ENCODE data around the gene WDR33.

WDR33 gene

DNA sequence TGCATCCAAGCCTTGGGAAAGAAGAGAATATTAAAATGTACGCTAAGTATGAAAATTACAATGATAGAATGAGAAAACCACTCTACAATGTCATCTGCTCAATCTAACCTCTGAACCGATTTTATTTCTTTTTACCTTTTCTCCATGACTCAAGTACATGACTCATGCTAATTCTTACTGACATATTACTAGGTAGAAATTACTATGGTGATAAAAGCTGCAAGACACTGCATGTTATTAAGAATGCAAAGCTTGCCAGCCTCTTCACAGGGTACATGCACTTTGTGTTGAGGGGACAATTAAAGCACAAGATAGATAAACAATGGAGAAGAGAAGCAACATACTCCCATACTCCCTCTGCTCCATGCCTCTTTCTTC lies 89.0 kb downstream of the WDR33 start:
- Histone ChIP-seq H3K4me3 (ENCODE audit: low read length) (no peak overlapping the region), H3K27me3 (ENCODE audit: control insufficient read depth, insufficient read depth, low read length) (no peaks in the 10 kb centered on the region), H3K36me3 (ENCODE audit: control insufficient read depth, insufficient read depth, low read length) (peaks cover 5% of the 10 kb centered on the region), H3K9ac (ENCODE audit: low read length) (no peak overlapping the region), H3K4me1 (ENCODE audit: control insufficient read depth, insufficient read depth, low read length) (no peaks in the 10 kb centered on the region), H3K9me3 (ENCODE audit: control insufficient read depth, low read length) (no peaks in the 10 kb centered on the region)

DNA sequence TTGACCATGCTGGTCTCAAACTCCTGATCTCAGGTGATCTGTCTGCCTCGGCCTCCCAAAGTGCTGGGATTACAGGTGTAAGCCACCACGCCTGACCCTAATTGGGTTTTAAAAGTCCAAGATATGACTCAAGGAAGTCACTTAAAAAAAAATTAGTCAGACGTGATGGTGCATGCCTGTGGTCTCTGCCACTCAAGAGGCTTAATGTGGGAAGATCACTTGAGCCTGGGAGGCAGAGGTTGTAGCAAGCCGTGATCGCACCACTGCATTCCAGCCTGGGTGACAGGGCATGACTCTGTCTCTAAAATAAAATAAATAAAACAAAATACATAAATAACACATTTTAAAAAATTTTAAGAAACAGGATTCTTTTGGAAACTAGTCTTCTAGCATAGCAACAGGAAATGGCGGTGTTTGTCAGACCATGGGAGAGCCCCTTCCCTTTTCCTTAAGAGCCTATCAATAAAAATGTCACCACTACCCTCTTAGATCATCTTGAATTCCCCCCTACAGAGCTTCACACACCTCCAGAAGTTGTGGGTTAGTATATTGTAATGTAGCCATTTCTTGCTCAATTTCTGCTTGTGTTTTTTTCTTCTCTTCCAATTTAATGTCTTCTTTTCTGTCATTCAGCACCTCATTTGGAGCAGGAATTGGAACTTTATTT lies 89.5 kb downstream of the WDR33 start:
- peaks cover 5% of the 10 kb centered on the region for H3K36me3 ChIP-seq (ENCODE audit: control insufficient read depth, insufficient read depth, low read length)

DNA sequence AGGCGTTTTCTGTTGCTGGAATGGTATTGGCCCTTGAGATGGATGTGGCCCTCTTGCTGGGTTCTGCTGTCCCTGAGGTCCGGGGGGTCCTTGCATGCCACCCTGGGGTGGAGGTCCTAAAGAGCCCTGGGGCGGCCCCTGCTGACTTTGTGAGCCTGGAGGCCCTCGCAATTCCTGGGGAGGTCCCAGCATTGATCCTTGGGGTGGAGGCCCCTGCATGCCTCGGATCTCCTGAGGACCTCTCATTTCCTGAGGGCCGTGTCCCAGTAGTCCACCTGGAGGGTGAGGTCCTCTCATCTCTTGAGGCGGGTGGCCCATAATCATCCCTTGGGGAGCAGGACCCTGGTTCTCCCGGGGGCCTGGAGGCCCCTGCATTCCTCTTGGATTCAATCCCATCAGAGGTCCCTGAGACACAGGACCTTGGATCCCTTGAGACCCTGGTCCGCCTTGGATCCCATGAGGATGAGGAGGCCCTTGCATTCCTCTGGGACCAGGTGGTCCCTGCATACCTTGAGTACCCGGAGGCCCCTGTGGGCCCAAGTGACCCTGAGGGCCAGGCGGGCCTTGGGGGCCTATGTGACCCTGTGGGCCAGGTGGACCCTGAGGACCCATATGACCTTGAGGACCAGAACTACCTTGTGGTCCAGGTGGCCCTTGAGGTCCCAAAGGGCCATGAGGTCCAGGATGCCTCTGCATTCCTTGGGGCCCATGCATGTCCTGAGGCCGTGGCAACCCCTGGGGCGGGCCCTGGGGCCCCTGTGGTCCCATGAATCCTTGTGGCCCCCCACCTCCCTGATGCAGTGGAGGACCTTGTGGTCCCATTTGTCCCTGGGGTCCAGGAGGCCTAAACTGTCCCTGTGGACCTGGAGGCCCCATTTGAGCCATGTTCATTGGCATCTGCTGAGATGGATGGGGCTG lies 91.4 kb downstream of the WDR33 start:
- H3K4me3 ChIP-seq (ENCODE audit: low read length), result no peak overlapping the region
- no peaks in the 10 kb centered on the region for H3K27me3 ChIP-seq (ENCODE audit: control insufficient read depth, insufficient read depth, low read length)
- no peaks in the 10 kb centered on the region for H3K9me3 ChIP-seq (ENCODE audit: control insufficient read depth, low read length)
- H3K9ac ChIP-seq (ENCODE audit: low read length), result no peak overlapping the region
- H3K4me1 ChIP-seq (ENCODE audit: control insufficient read depth, insufficient read depth, low read length), result no peaks in the 10 kb centered on the region
- H3K36me3 ChIP-seq (ENCODE audit: control insufficient read depth, insufficient read depth, low read length), result peaks cover 5% of the 10 kb centered on the region

More for the DNA sequence above, 89.5 kb downstream of the WDR33 start:
- Histone ChIP-seq H3K4me1 (ENCODE audit: control insufficient read depth, insufficient read depth, low read length) (no peaks in the 10 kb centered on the region), H3K27me3 (ENCODE audit: control insufficient read depth, insufficient read depth, low read length) (no peaks in the 10 kb centered on the region), H3K4me3 (ENCODE audit: low read length) (no peak overlapping the region), H3K9me3 (ENCODE audit: control insufficient read depth, low read length) (no peaks in the 10 kb centered on the region), H3K9ac (ENCODE audit: low read length) (no peak overlapping the region)

DNA sequence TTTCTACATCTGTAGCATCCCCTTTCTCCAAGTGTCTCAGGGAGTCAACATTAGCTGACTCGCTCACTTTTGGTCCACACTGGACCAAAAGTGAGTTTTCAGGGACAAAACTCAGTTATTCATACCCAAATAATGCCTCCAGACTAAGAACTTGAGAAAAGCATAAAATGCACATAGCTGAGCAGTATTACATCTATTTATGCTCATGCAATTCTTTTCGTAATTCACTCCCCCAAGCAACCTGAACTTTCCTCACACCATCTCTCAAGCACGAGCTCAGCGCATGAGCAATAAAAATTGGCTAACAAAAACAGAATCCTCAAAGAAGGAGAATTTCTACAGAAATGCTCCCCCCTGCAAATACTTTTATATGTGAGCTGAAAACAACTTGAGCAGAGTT lies 92.7 kb downstream of the WDR33 start:
- Histone ChIP-seq H3K9ac (ENCODE audit: low read length) (no peak overlapping the region), H3K4me3 (ENCODE audit: low read length) (no peak overlapping the region), H3K4me1 (ENCODE audit: control insufficient read depth, insufficient read depth, low read length) (no peaks in the 10 kb centered on the region), H3K36me3 (ENCODE audit: control insufficient read depth, insufficient read depth, low read length) (peaks cover 5% of the 10 kb centered on the region), H3K9me3 (ENCODE audit: control insufficient read depth, low read length) (no peaks in the 10 kb centered on the region), H3K27me3 (ENCODE audit: control insufficient read depth, insufficient read depth, low read length) (no peaks in the 10 kb centered on the region)

DNA sequence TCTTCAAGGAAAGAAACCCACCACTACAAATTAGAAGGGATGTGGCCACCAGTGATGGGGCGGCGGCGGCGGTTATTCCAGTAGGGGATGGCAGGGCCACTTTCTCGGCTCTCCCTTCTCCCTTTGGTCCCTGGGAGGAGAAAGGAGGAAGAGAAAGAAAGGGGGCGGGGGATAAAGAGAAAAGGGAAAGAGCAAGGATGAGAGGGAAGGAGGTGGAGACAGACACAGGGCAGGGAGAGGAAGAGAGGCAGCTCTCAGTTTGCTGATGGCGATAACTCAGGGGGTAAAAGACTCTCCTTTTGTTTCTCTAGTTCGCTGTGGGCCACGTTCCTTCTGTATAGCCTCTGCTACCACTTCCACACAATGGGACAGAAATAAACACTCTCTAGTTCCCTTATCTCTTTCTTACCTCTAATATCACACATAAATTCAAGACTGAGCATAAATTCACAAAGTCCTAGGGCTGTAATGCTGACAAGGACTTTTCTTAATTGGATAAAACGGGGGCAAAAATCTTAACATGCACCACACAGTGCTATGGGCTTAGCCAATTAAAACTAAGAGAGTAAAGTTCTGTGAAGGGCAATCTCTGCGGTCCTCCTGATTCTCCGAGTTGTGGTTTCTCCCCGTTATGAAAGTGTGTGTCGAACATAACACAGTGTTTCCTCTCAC lies 95.1 kb downstream of the WDR33 start:
- no peak overlapping the region for H3K9ac ChIP-seq (ENCODE audit: low read length)
- H3K27me3 ChIP-seq (ENCODE audit: control insufficient read depth, insufficient read depth, low read length), result no peaks in the 10 kb centered on the region
- no peaks in the 10 kb centered on the region for H3K36me3 ChIP-seq (ENCODE audit: control insufficient read depth, insufficient read depth, low read length)

DNA sequence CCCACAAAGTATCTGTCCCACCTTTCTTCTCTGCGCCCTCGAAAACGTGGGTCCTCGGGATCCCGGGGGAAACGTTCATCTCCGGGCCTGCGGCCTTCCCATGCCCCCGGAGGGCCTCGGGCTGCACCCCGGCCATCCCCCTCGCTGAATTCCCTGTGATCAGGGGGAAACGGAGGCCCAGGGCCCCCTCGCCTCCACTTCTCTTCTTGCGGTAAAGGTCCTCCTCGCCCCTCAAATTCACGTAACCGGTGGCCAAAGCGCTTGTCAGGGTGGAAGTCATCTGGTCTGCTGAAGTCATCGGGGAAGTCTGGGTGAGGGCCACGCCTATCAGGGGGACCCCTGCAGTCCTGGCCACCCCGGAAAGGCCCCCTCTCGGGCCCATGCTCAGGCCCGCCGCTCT lies 97.4 kb downstream of the WDR33 start:
- H3K9ac ChIP-seq (ENCODE audit: low read length), result no peak overlapping the region
- no peak overlapping the region for H3K4me3 ChIP-seq (ENCODE audit: low read length)
- H3K9me3 ChIP-seq (ENCODE audit: control insufficient read depth, low read length), result no peaks in the 10 kb centered on the region
- no peaks in the 10 kb centered on the region for H3K4me1 ChIP-seq (ENCODE audit: control insufficient read depth, insufficient read depth, low read length)
- no peaks in the 10 kb centered on the region for H3K36me3 ChIP-seq (ENCODE audit: control insufficient read depth, insufficient read depth, low read length)
- no peaks in the 10 kb centered on the region for H3K27me3 ChIP-seq (ENCODE audit: control insufficient read depth, insufficient read depth, low read length)

More for the DNA sequence above, 95.1 kb downstream of the WDR33 start:
- no peaks in the 10 kb centered on the region for H3K4me1 ChIP-seq (ENCODE audit: control insufficient read depth, insufficient read depth, low read length)
- no peak overlapping the region for H3K4me3 ChIP-seq (ENCODE audit: low read length)
- no peaks in the 10 kb centered on the region for H3K9me3 ChIP-seq (ENCODE audit: control insufficient read depth, low read length)

DNA sequence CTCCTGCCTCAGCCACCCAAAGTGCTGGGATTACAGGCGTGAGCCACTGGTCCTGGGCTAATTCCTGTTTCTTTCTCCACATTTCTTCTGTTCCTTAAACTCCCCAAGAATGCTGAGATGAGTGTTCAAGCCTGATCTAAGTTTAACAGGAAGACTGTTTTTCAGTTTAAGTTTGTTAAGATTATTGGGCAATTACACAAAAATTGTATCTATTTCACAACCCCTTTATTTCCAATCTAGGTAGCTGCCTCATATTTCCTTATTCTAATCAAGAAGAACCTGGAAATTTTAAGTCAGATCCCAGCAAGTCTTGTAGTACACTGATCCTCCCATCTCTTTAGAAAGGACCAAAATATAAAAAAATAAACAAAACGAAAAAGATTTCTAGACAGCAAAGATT lies 98.0 kb downstream of the WDR33 start:
- Histone ChIP-seq H3K36me3 (ENCODE audit: control insufficient read depth, insufficient read depth, low read length) (no peaks in the 10 kb centered on the region), H3K4me1 (ENCODE audit: control insufficient read depth, insufficient read depth, low read length) (no peaks in the 10 kb centered on the region), H3K27me3 (ENCODE audit: control insufficient read depth, insufficient read depth, low read length) (no peaks in the 10 kb centered on the region), H3K9ac (ENCODE audit: low read length) (no peak overlapping the region), H3K4me3 (ENCODE audit: low read length) (no peak overlapping the region), H3K9me3 (ENCODE audit: control insufficient read depth, low read length) (no peaks in the 10 kb centered on the region)

DNA sequence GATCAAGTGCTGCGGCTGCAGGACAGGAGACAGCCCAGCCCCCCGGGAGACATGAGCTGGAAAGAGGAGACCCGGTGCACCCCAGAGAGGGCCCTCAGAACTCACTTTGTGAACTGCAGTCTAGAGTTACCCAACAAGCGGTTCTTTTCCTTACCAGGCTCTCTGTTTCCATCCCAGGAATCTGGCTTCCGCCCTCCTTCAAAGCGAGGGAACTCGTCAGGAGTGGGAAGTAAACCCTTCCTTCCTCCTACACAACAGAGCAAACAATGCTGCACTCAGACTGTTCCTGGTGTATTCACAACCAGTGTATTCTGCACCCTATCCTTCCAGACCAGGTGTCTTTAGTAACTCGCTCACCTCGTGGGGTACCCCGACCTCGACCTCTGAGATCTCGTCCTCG lies 101.6 kb downstream of the WDR33 start:
- Histone ChIP-seq H3K36me3 (ENCODE audit: control insufficient read depth, insufficient read depth, low read length) (no peaks in the 10 kb centered on the region), H3K4me3 (ENCODE audit: low read length) (no peak overlapping the region), H3K9me3 (ENCODE audit: control insufficient read depth, low read length) (no peaks in the 10 kb centered on the region), H3K27me3 (ENCODE audit: control insufficient read depth, insufficient read depth, low read length) (no peaks in the 10 kb centered on the region), H3K4me1 (ENCODE audit: control insufficient read depth, insufficient read depth, low read length) (peaks cover 8% of the 10 kb centered on the region), H3K9ac (ENCODE audit: low read length) (no peak overlapping the region)

DNA sequence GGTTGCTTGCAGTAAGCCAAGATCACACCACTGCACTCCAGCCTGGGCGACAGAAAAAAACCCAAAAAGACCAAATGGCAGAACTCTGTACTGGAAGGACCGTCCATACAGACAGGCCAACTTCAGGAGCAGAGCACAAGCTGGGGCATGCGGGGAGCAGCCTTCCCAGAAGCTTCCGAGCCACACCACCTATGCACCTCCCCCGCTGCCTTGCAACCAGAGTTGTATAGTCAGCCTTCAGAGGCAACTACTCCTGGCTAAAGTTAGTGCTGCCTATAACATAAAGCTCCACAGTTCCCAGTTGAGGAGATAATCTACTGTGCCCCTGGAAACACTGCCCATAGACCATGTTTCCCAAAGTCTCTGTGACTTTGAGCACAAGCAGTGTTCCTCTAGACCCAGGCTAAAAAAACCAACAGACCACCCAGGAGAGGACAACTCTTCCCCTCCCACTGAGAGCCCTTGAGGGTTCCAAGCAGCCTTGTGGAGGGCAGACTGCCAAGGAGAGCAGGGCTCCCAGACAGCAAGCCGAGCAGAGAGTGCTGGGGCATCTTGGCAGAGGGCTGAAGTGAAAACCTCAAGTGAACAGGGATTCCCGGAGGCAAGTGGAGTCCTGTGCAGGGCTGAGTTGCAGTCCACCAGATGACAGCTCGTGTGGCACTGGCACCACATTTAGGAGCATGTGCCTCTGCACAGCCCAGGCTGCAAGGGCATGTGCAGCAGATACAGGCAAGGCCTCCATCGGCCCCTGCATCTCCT lies 102.9 kb downstream of the WDR33 start:
- Histone ChIP-seq H3K4me3 (ENCODE audit: low read length) (no peak overlapping the region), H3K27me3 (ENCODE audit: control insufficient read depth, insufficient read depth, low read length) (no peaks in the 10 kb centered on the region), H3K9ac (ENCODE audit: low read length) (no peak overlapping the region), H3K9me3 (ENCODE audit: control insufficient read depth, low read length) (no peaks in the 10 kb centered on the region), H3K4me1 (ENCODE audit: control insufficient read depth, insufficient read depth, low read length) (peaks cover 12% of the 10 kb centered on the region), H3K36me3 (ENCODE audit: control insufficient read depth, insufficient read depth, low read length) (no peaks in the 10 kb centered on the region)

DNA sequence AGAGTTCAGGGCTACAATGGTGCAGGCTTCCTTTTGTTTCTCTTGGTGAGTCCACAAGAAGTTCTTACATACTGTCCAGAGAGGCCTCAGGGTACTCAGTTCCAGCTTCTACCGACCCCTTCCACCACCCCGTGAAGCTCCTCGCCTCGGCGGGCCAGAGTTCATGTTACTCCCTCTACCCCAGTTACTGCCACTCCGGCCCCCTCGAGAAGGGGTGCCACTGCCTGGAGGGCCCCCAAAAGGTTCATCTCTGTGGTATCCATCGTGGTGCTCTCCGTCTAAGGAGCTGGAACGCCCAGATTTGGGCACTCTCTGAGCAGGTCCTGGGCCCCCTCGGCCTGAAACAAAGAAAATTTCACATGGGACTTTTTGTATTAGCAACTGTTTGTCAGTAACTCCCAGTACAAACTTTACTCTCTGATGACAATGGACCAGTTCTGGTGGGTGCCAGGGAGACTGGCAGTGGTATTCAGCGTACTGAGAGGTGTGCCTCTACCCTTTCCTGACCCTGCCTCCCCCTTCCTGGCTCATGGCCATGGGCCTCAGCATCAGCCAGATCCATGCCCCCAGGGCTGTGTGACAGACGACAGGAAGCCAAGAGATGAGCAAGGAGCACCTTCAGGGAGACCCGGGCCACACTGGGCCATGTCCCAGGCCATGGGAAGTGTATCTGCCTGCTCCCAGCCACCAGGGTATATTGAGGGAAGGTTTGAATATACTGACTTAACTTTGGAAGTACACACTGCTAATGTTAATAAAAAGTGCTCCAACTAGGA lies 104.6 kb downstream of the WDR33 start:
- no peaks in the 10 kb centered on the region for H3K36me3 ChIP-seq (ENCODE audit: control insufficient read depth, insufficient read depth, low read length)

DNA sequence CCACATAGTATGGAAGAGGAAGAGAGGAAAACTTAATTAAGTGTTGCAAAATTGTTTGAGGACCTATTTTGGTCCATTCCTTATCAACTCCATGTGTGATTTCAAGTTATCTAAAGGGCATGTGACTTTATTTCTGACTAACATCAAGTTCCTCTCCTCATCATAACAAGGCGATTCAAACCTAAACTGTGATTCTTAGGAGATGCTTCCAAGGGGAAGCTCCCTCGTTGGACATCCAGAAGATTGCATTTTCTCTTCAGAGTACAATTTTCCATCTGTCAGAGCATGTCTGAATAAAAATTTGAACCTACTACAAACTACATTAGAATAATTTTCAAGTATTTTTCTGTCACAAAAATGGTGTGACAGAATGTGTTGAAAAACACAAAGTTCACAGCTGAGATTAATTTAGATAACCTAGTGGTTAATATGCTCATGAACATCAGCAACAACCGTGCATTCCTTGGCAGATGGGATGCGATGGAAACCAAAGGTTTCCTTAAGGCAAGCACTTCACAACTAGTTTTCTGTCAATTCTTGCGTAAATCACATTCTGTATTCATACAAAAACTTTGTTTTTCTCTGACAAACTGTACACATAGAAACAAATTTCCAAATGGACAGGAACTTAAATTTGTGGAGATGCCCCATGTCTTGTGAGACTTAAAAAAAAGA lies 105.4 kb downstream of the WDR33 start:
- Histone ChIP-seq H3K9ac (ENCODE audit: low read length) (no peak overlapping the region), H3K27me3 (ENCODE audit: control insufficient read depth, insufficient read depth, low read length) (no peaks in the 10 kb centered on the region), H3K9me3 (ENCODE audit: control insufficient read depth, low read length) (no peaks in the 10 kb centered on the region), H3K4me1 (ENCODE audit: control insufficient read depth, insufficient read depth, low read length) (peaks cover 27% of the 10 kb centered on the region), H3K36me3 (ENCODE audit: control insufficient read depth, insufficient read depth, low read length) (no peaks in the 10 kb centered on the region), H3K4me3 (ENCODE audit: low read length) (no peak overlapping the region)

More for the DNA sequence above, 104.6 kb downstream of the WDR33 start:
- Histone ChIP-seq H3K27me3 (ENCODE audit: control insufficient read depth, insufficient read depth, low read length) (no peaks in the 10 kb centered on the region), H3K9ac (ENCODE audit: low read length) (no peak overlapping the region), H3K9me3 (ENCODE audit: control insufficient read depth, low read length) (no peaks in the 10 kb centered on the region), H3K4me3 (ENCODE audit: low read length) (no peak overlapping the region), H3K4me1 (ENCODE audit: control insufficient read depth, insufficient read depth, low read length) (peaks cover 22% of the 10 kb centered on the region)
